ENCODE results near the gene NSUN2. TPM values are rescaled to one million over a fixed set of nuclear protein-coding genes. Genes with fewer than 3 reads are reported as not detected.

NSUN2 gene
- total and polyA plus RNA-seq, 12 donors: 21.3 to 66.8 (median 40.2) TPM

GRCh38 chr5:6550628-6551027 lies 82.2 kb downstream of the NSUN2 start:
- H3K4me3 ChIP-seq: no peak overlapping the region
- WGBS, 4 donors: 92 to 96% (median 94%) methylated on average over 6 to 7 of the region's 7 CpGs
- H3K4me1 ChIP-seq (replicated peaks in 1 of 2): no peaks in the 10 kb centered on the region
- no peaks in the 10 kb centered on the region for H3K27me3 ChIP-seq
- intact Hi-C loops (cut with DNase I): no loop called here
- TF ChIP-seq CTCF (IDR thresholded peaks at IDR 0.05) (no peak), POLR2A (IDR thresholded peaks at IDR 0.05) (no peak)
- H3K9me3 ChIP-seq (replicated peaks in 1 of 3): no peaks in the 10 kb centered on the region
- no peak for DNase-seq
- no peak overlapping the region for H3K27ac ChIP-seq
- H3K36me3 ChIP-seq (replicated peaks in 1 of 2): no peaks in the 10 kb centered on the region

Other genes starting within 250 kb of the NSUN2 start
- gene UBE2QL1, start 184.2 kb downstream of the NSUN2 start, total RNA-seq: 1 to 10 TPM in 6 of 9 donors, under 1 TPM in 3; 0.12 to 3.4 (median 1.7) TPM
- 1 to 10 TPM in 1 of 3 donors, under 1 TPM in 2; 0.71 to 1.1 (median 0.80) TPM for gene UBE2QL1, start 184.2 kb downstream of the NSUN2 start, polyA plus RNA-seq
- gene SRD5A1, start 396 bp upstream of the NSUN2 start, total RNA-seq: 10 to 100 TPM in 3 of 9 donors, 1 to 10 TPM in 6; 1.9 to 15.0 (median 9.1) TPM
- 1 to 10 TPM; 1.6 to 3.7 (median 1.7) TPM for gene SRD5A1, start 396 bp upstream of the NSUN2 start, polyA plus RNA-seq
- gene TENT4A, start 80.4 kb upstream of the NSUN2 start, total RNA-seq: 10 to 100 TPM in 7 of 9 donors, 1 to 10 TPM in 2; 9.1 to 24.4 (median 13.4) TPM
- gene TENT4A, start 80.4 kb upstream of the NSUN2 start, polyA plus RNA-seq: 10 to 100 TPM in 2 of 3 donors, 1 to 10 TPM in 1; 9.9 to 16.8 (median 15.4) TPM

Measured in adrenal gland (tissue), 12 donors.